IMR-90 (cell line): ENCODE results near the gene CNPPD1. TPM values are rescaled to one million over a fixed set of nuclear protein-coding genes. Genes with fewer than 3 reads are reported as not detected.

ENCODE experiments used
- ATAC-seq: fragments of 200-7000 bp; cut with Tn5 transposase; 2 replicates; pipeline ENCODE4 v1.9.1; 2020; ENCODE audit warnings: low read depth, mild to moderate bottlenecking, moderate library complexity
- BruUV-seq: library from RNA; stranded (reverse); fragments of 400-500 nt; replicated peaks from 2 replicates; lab custom pipeline; 2021; lab: Mats Ljungman, UMichigan
- CTCF ChIA-PET: fragments of 300-600 bp; formaldehyde crosslinking; extraction: SDS; loops from one replicate; lab custom pipeline; 2021; ENCODE audit warnings: antibody characterized with exemption; lab: Yijun Ruan, JAX
- POLR2A ChIA-PET: fragments of 300-600 bp; sonication (Branson Sonifier 250); formaldehyde crosslinking; loops from one replicate; lab custom pipeline; 2022; ENCODE audit warnings: antibody characterized with exemption; ENCODE audit not compliant: unreplicated experiment; lab: Charles Lee
- DNase-seq: peaks from one replicate; pipeline ENCODE4 v3.0.0; 2013
- H2AFZ ChIP-seq: replicated peaks from 2 replicates; pipeline ENCODE3; 2013; ENCODE audit warnings: low read length, mild to moderate bottlenecking; ENCODE audit not compliant: poor library complexity
- H2AK5ac ChIP-seq: 2 replicates; pipeline ENCODE4 v1.6.1; 2013; ENCODE audit warnings: low read depth, low read length, inconsistent platforms
- H2AK9ac ChIP-seq: replicated peaks from 2 replicates; pipeline ENCODE3; 2013; ENCODE audit warnings: mild to moderate bottlenecking, low read depth, low read length, moderate library complexity; ENCODE audit not compliant: poor library complexity
- H2BK120ac ChIP-seq: 2 replicates; pipeline ENCODE4 v1.6.1; 2013; ENCODE audit warnings: low read depth, low read length, inconsistent platforms
- H2BK15ac ChIP-seq: 3 replicates; pipeline ENCODE4 v1.6.1; 2013; ENCODE audit warnings: low read depth, low read length, inconsistent platforms
- H2BK20ac ChIP-seq: 2 replicates; pipeline ENCODE4 v1.6.1; 2013; ENCODE audit warnings: low read depth, mild to moderate bottlenecking, inconsistent platforms, low read length, moderate library complexity
- H2BK5ac ChIP-seq: 2 replicates; pipeline ENCODE4 v1.6.1; 2013; ENCODE audit warnings: mild to moderate bottlenecking, low read depth, low read length, inconsistent platforms; ENCODE audit not compliant: poor library complexity, severe bottlenecking
- H3K14ac ChIP-seq: replicated peaks from 2 replicates; pipeline ENCODE4 v1.6.1; 2013; ENCODE audit warnings: low read depth, low read length, inconsistent platforms
- H3K18ac ChIP-seq: 2 replicates; pipeline ENCODE4 v1.6.1; 2013; ENCODE audit warnings: low read depth, low read length, control low read depth
- H3K23ac ChIP-seq: 2 replicates; pipeline ENCODE4 v1.6.1; 2013; ENCODE audit warnings: low read depth, low read length, inconsistent platforms
- H3K27ac ChIP-seq: 2 replicates; pipeline ENCODE4 v1.5.1; 2013; ENCODE audit warnings: mild to moderate bottlenecking, control low read depth, low read length; ENCODE audit not compliant: insufficient read depth
- H3K27me3 ChIP-seq: 2 replicates; pipeline ENCODE4 v1.6.1; 2013; ENCODE audit warnings: low read length; ENCODE audit not compliant: control insufficient read depth, insufficient read depth
- H3K36me3 ChIP-seq: 2 replicates; pipeline ENCODE4 v1.6.1; 2013; ENCODE audit warnings: low read length, mixed read lengths; ENCODE audit not compliant: control insufficient read depth, insufficient read depth
- H3K4ac ChIP-seq: 2 replicates; pipeline ENCODE4 v1.6.1; 2013; ENCODE audit warnings: low read depth, low read length, inconsistent platforms
- H3K4me1 ChIP-seq: 2 replicates; pipeline ENCODE4 v1.6.1; 2013; ENCODE audit warnings: low read length, mixed read lengths; ENCODE audit not compliant: control insufficient read depth, insufficient read depth
- H3K4me2 ChIP-seq: 2 replicates; pipeline ENCODE4 v1.6.1; 2013; ENCODE audit warnings: low read depth, mild to moderate bottlenecking, control low read depth, low read length, moderate library complexity
- H3K4me3 ChIP-seq: 2 replicates; pipeline ENCODE4 v1.5.1; 2013; ENCODE audit warnings: low read depth, mild to moderate bottlenecking, control low read depth, low read length, moderate library complexity; ENCODE audit not compliant: insufficient read depth
- H3K56ac ChIP-seq: 2 replicates; pipeline ENCODE4 v1.6.1; 2013; ENCODE audit warnings: low read length, inconsistent platforms; ENCODE audit not compliant: insufficient read depth; ENCODE audit errors: extremely low read depth
- H3K79me1 ChIP-seq, 2 experiments: 2 replicates each; pipeline ENCODE4 v1.6.1; 2013; ENCODE audit warnings: low read length in 2 of 2, inconsistent platforms in 1 of 2, low read depth in 1 of 2
- H3K9ac ChIP-seq: 2 replicates; pipeline ENCODE4 v1.6.1; 2013; ENCODE audit warnings: low read depth, low read length, control low read depth
- H3K9me1 ChIP-seq: 2 replicates; pipeline ENCODE4 v1.6.1; 2013; ENCODE audit warnings: low read length, inconsistent platforms; ENCODE audit not compliant: insufficient read depth
- H3K9me3 ChIP-seq: 2 replicates; pipeline ENCODE4 v1.6.1; 2013; ENCODE audit warnings: low read length; ENCODE audit not compliant: control insufficient read depth, insufficient read depth
- H4K20me1 ChIP-seq: 2 replicates; pipeline ENCODE4 v1.6.1; 2013; ENCODE audit warnings: low read length, inconsistent platforms; ENCODE audit not compliant: insufficient read depth
- H4K5ac ChIP-seq: 2 replicates; pipeline ENCODE4 v1.6.1; 2013; ENCODE audit warnings: mild to moderate bottlenecking, low read depth, low read length, control low read depth
- H4K8ac ChIP-seq, 2 experiments: 2 replicates each; pipeline ENCODE4 v1.6.1; 2013; ENCODE audit warnings: low read depth in 2 of 2, low read length in 2 of 2, control low read depth in 1 of 2, inconsistent platforms in 1 of 2
- H4K91ac ChIP-seq: 2 replicates; pipeline ENCODE4 v1.6.1; 2013; ENCODE audit warnings: low read depth, low read length, inconsistent platforms; ENCODE audit not compliant: insufficient read depth
- CEBPB ChIP-seq: IDR thresholded peaks from 2 replicates; pipeline ENCODE4 v1.6.1; 2012; ENCODE audit warnings: low read depth, low read length, improper control_type of control experiment
- CHD1 ChIP-seq: IDR thresholded peaks from 2 replicates; pipeline ENCODE4 v1.6.1; 2012; ENCODE audit warnings: low read depth, low read length, improper control_type of control experiment
- FOS ChIP-seq: fragments of 150-350 bp; IDR thresholded peaks from 2 replicates; pipeline ENCODE4 v1.6.1; 2016; ENCODE audit warnings: low read depth, low read length
- MAZ ChIP-seq: IDR thresholded peaks from 2 replicates; pipeline ENCODE4 v1.6.1; 2012; ENCODE audit warnings: low read depth, mild to moderate bottlenecking, low read length, improper control_type of control experiment, moderate library complexity, borderline replicate concordance
- MXI1 ChIP-seq: IDR thresholded peaks from 2 replicates; pipeline ENCODE4 v1.6.1; 2012; ENCODE audit warnings: low read depth, mild to moderate bottlenecking, low read length, moderate library complexity, borderline replicate concordance
- NFE2L2 ChIP-seq: fragments of 150-350 bp; IDR thresholded peaks from 2 replicates; pipeline ENCODE4 v1.6.1; 2016; ENCODE audit warnings: low read depth, mild to moderate bottlenecking, low read length
- POLR2A ChIP-seq: IDR thresholded peaks from 2 replicates; pipeline ENCODE4 v1.6.1; 2012; ENCODE audit warnings: mild to moderate bottlenecking, low read depth, low read length
- RAD21 ChIP-seq: IDR thresholded peaks from 2 replicates; pipeline ENCODE4 v1.6.1; 2012; ENCODE audit warnings: low read length, improper control_type of control experiment
- RCOR1 ChIP-seq: IDR thresholded peaks from 2 replicates; pipeline ENCODE4 v1.6.1; 2012; ENCODE audit warnings: mild to moderate bottlenecking, low read length, improper control_type of control experiment; ENCODE audit not compliant: insufficient replicate concordance
- RFX5 ChIP-seq: IDR thresholded peaks from 2 replicates; pipeline ENCODE4 v1.8.0; 2012; ENCODE audit warnings: low read depth, mild to moderate bottlenecking, low read length, moderate library complexity
- SMC3 ChIP-seq: fragments of 150-350 bp; IDR thresholded peaks from 2 replicates; pipeline ENCODE4 v1.6.1; 2016; ENCODE audit warnings: low read depth, mild to moderate bottlenecking, antibody characterized with exemption, low read length, moderate library complexity
- USF2 ChIP-seq: fragments of 150-350 bp; IDR thresholded peaks from 2 replicates; pipeline ENCODE4 v1.6.1; 2017; ENCODE audit warnings: mild to moderate bottlenecking, antibody characterized with exemption, low read length, low read depth
- WGBS, 2 experiments: methylation state at CpG; one replicate each; pipeline versions ENCODE4 v1.1.5 to v1.1.7; 2013; ENCODE audit warnings: missing lambda C conversion rate in 2 of 2; ENCODE audit not compliant: insufficient read length in 1 of 2; ENCODE audit errors: extremely low coverage in 2 of 2; 5-methylcytosine and 5-hydroxymethylcytosine counted together
- dilution Hi-C: fragments of 300-500 bp; cut with HindIII; formaldehyde crosslinking; loops from one replicate; pipeline ENCODE4 v1.14.3; 2018; ENCODE audit warnings: low sequenced_read_pairs; ENCODE audit not compliant: unreplicated experiment
- in situ Hi-C: fragments of 300-500 bp; cut with MboI; formaldehyde crosslinking; loops from 3 replicates; pipeline ENCODE4 v1.14.3; 2019; ENCODE audit warnings: low sequenced_read_pairs, inconsistent platforms, mixed read lengths
- intact Hi-C: fragments of 100-400 bp; cut with micrococcal nuclease; formaldehyde crosslinking; loops from 2 replicates; pipeline ENCODE4 v1.10.0; 2022
- polyA plus RNA-seq, 3 experiments: library from polyadenylated mRNA; depleted of rRNA; stranded (reverse); fragments of >200 nt; gene quantifications; 2 replicates each; pipeline ENCODE4 v1.2.3, GENCODE V29; 2012; ENCODE audit warnings: low replicate concordance in 1 of 3
- total RNA-seq: library from RNA; depleted of rRNA; stranded (reverse); fragments of >200 nt; gene quantifications from 2 replicates; pipeline ENCODE4 v1.2.3, GENCODE V29; 2012

The CNPPD1 gene
- total and polyA plus RNA-seq, 2 of the 4 experiments (the other 2 are of a cell fraction): 11.1 to 29.2 TPM

GRCh38 chr2:219205165-219205538 is 28.4 kb upstream of the CNPPD1 start:
- Histone ChIP-seq H2BK15ac (no peak overlapping the region), H3K9ac (no peak overlapping the region), H3K4me1 (peaks cover 16% of the 10 kb centered on the region), H3K56ac (no peak overlapping the region), H4K20me1 (peaks cover 9% of the 10 kb centered on the region; the same call in 1 of the 2 replicates), H3K23ac (no peak overlapping the region), H3K18ac (no peak overlapping the region), H3K14ac (no peak overlapping the region), H2AK9ac (no peak overlapping the region), H3K36me3 (peaks cover 15% of the 10 kb centered on the region), H2AFZ (no peak overlapping the region), H3K9me1 (peaks cover 8% of the 10 kb centered on the region; the same call in 1 of the 2 replicates), H3K27me3 (no peaks in the 10 kb centered on the region), H3K79me1 (peaks cover 5 to 19% of the 10 kb centered on the region in 2 experiments; a peak in 3 of 4 replicates), H4K91ac (no peak overlapping the region), H3K4me3 (no peak overlapping the region), H4K8ac (no peak overlapping the region), H3K27ac (no peak overlapping the region), H2BK20ac (no peak overlapping the region), H4K5ac (no peak overlapping the region), H3K4ac (no peak overlapping the region), H2BK5ac (no peak overlapping the region), H2AK5ac (no peak overlapping the region), H3K9me3 (no peaks in the 10 kb centered on the region), H2BK120ac (no peak overlapping the region), H3K4me2 (no peak overlapping the region)
- TF ChIP-seq RFX5 (no peak), RAD21 (no peak), RCOR1 (no peak), USF2 (no peak), FOS (no peak), SMC3 (no peak), CHD1 (no peak), NFE2L2 (no peak), MXI1 (no peak), MAZ (no peak), CEBPB (no peak), POLR2A (no peak)
- intact Hi-C loops: no loop called here
- dilution Hi-C loops: no loop called here
- no TSS peak for BruUV-seq
- in situ Hi-C loops: loop anchor here (5.0 kb wide), 1 partner anchor 33 kb away; the partner anchor contains the start of gene SLC23A3
- DNase-seq: no peak
- POLR2A ChIA-PET: no interaction called here
- ATAC-seq: no peak
- CTCF ChIA-PET: no interaction called here
- WGBS, 2 experiments: no CpG with 5 or more reads among the region's 5 CpGs
